Stimulated activated naive B cell treated with anti-CD40 and anti-IgM and Interleukin-4, amounts not matched to agents 10 μg/mL and 1 μg/mL and 100 μg/mL, for 72 hours (primary cell): ENCODE data around the gene CD46.
"Not testable (repeated sequence)": the region's sequence is repeated elsewhere in the genome, so short reads cannot be mapped to it uniquely, and the experiment has no call there.

Source experiments
- ATAC-seq, 2 donors: fragments of 150-1000 bp; cut with Tn5 transposase; replicated peaks; 2 replicates each; pipeline ENCODE4 v1.10.0; 2021; ENCODE audit warnings: moderate library complexity in 1 of 2
- DNase-seq: peaks from one replicate; pipeline ENCODE4 v3.0.0; 2021
- H3K27ac Mint-ChIP-seq: one replicate; pipeline ENCODE4 v1.8.0; 2022; ENCODE audit warnings: mild to moderate bottlenecking, mixed read lengths
- H3K27me3 Mint-ChIP-seq, 2 donors: one replicate each; pipeline ENCODE4 v1.8.0; 2022; ENCODE audit warnings: mixed read lengths in 2 of 2
- H3K36me3 Mint-ChIP-seq, 2 donors: one replicate each; pipeline ENCODE4 v1.8.0; 2022; ENCODE audit warnings: mixed read lengths in 2 of 2, mild to moderate bottlenecking in 1 of 2
- H3K4me1 Mint-ChIP-seq, 2 donors: one replicate each; pipeline ENCODE4 v1.8.0; 2022; ENCODE audit warnings: mixed read lengths in 2 of 2, mild to moderate bottlenecking in 1 of 2
- H3K4me3 Mint-ChIP-seq, 2 donors: one replicate each; pipeline ENCODE4 v1.8.0; 2022; ENCODE audit warnings: mild to moderate bottlenecking in 2 of 2, mixed read lengths in 2 of 2, moderate library complexity in 1 of 2
- H3K9me3 Mint-ChIP-seq, 2 donors: one replicate each; pipeline ENCODE4 v1.8.0; 2022; ENCODE audit warnings: mixed read lengths in 2 of 2, mild to moderate bottlenecking in 1 of 2

The CD46 gene

DNA sequence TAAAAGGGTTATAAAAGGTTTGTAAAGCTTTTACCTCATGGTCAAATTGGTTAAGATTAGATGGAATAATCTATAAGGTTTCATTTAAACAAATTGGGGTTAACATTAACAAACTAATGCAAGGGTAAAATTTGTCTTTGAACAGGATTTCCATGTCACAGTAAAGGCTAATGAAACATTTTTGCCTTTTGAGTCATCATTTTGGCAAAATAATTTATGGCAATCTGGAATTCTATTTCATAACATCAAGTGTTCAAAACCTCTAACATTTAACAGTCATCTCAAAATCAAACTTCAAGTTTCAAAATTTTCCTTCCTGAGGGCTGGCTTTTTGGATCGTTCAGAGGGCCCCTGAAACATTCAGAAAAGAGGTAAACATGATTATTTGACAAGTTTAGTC lies 6.6 kb upstream of the CD46 start:
- DNase-seq (no peak), ATAC-seq (no peak)
- H3K4me3 Mint-ChIP-seq: no peak overlapping the region
- H3K36me3 Mint-ChIP-seq: no peaks in the 10 kb centered on the region
- H3K4me1 Mint-ChIP-seq: peaks cover 0 to 7% of the 10 kb centered on the region in 2 donors
- H3K27ac Mint-ChIP-seq: no peak overlapping the region
- H3K9me3 Mint-ChIP-seq: no peaks in the 10 kb centered on the region
- no peaks in the 10 kb centered on the region for H3K27me3 Mint-ChIP-seq

GRCh38 chr1:207745839-207746767 lies 5.8 kb upstream of the CD46 start:
- no peak for ATAC-seq
- Mint-ChIP-seq H3K36me3 (no peaks in the 10 kb centered on the region), H3K27me3 (no peaks in the 10 kb centered on the region), H3K4me1 (peaks cover 2 to 10% of the 10 kb centered on the region in 2 donors), H3K4me3 (no peak overlapping the region), H3K9me3 (peaks cover 0 to under 1% of the 10 kb centered on the region in 2 donors), H3K27ac (no peak overlapping the region)
- no peak for DNase-seq

DNA sequence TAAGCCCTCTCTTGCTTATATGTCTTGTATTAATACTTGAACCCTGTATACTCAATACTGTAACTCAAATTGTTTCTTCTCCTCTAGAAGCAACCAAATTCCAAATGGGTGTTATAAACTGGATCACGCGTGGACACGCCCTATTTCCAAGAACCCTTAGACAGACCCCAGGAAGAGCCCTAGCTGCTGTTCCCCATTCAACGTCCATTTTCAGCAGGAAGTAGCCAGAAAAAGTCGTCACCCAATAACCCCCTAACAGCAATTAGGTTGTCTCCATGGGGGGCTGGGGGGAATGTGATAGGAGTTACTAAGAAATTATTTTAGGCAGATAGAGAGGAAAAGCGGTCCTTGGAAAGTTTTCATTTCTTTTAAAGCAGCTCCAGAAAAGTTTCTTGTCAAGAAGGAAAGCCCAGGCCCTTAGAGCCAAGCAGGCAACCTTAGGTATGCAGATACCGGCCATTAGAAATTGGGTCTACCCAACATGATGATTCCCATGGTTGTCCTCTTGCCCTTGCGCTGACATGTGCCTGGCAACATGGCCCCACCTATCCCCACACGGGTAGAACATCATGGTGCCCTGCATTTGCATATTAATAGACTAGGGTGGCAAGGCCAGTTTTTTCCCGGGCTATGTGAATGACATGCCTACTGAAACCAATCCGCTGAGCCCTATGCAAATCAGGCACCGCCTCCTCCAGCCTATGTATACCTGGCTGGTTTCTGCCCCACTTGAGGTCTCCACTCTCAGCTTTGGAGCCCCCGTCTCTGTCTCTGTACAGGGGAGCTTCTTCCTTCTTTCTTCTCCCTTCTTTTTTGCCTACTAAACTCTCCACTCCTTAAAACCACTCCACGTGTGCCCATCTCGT lies 4.0 kb upstream of the CD46 start:
- peaks cover 6 to 21% of the 10 kb centered on the region in 2 donors for H3K4me1 Mint-ChIP-seq
- ATAC-seq (no peak), DNase-seq (no peak)

DNA sequence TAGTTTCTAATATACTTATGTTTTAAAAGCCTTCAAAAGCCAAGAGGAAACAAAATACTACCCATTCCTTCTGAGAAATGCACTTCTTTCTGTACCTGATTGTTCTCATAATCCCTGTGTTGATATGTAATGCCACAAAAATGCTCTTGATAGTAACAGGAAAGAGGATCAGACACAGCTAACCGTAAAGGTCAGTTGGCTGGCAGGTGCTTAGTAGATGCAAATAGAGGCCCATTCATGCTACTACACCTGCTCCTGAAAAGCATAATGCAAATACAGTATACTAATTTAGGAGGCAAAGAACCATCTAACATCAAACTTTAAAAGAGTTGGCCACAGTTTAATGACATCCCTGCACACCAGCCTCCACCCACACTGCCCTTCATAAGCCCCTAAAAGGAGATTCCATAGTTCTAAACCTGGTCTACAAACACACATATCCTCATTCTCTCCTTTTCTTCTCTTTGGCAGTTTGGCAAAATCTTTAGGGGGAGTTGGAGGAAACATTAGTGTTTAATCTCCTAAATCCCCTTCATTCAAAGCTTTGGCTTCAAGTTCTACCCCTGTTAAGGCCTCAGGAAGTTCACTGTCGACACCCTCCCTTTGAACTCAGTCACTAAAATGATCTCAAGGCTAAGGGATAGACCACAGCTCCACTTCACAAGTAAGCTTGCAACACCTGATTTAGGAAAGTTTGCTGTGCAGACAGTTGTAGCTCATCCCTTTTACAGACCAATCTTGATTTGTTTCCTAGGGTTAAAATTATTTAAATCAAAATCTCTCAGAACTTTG lies 2.9 kb upstream of the CD46 start:
- Mint-ChIP-seq H3K36me3 (peaks cover 0 to 2% of the 10 kb centered on the region in 2 donors), H3K27me3 (no peaks in the 10 kb centered on the region), H3K4me1 (peaks cover 8 to 32% of the 10 kb centered on the region in 2 donors), H3K27ac (no peak overlapping the region), H3K9me3 (peaks cover 0 to 1% of the 10 kb centered on the region in 2 donors), H3K4me3 (no peak overlapping the region)
- ATAC-seq (no peak), DNase-seq (no peak)

More for the DNA sequence above, 4.0 kb upstream of the CD46 start:
- H3K27me3 Mint-ChIP-seq: no peaks in the 10 kb centered on the region
- H3K27ac Mint-ChIP-seq: no peak overlapping the region
- peaks cover 0 to 2% of the 10 kb centered on the region in 2 donors for H3K36me3 Mint-ChIP-seq
- H3K4me3 Mint-ChIP-seq: no peak overlapping the region
- peaks cover 0 to 1% of the 10 kb centered on the region in 2 donors for H3K9me3 Mint-ChIP-seq

- peaks cover 5 to 10% of the 10 kb centered on the region in 2 donors for H3K36me3 Mint-ChIP-seq
- peaks cover 0 to 1% of the 10 kb centered on the region in 2 donors for H3K9me3 Mint-ChIP-seq
- no peaks in the 10 kb centered on the region for H3K27me3 Mint-ChIP-seq
- no peak for ATAC-seq
- H3K4me1 Mint-ChIP-seq: peaks cover 17 to 47% of the 10 kb centered on the region in 2 donors
- peak overlapping the region; percentile 89 to 97 for H3K4me3 Mint-ChIP-seq
- peak overlapping the region; percentile 96 for H3K27ac Mint-ChIP-seq
- DNase-seq: no peak
Observed at GRCh38 chr1:207750631-207751305, 1.1 kb upstream of the CD46 start.

- peaks cover 20 to 53% of the 10 kb centered on the region in 2 donors for H3K4me1 Mint-ChIP-seq
- H3K27ac Mint-ChIP-seq: peak overlapping the region; percentile 96
- H3K36me3 Mint-ChIP-seq: peaks cover 8 to 16% of the 10 kb centered on the region in 2 donors
- peak overlapping the region; percentile 89 to 97 for H3K4me3 Mint-ChIP-seq
- not testable (repeated sequence) for H3K27me3 Mint-ChIP-seq, H3K9me3 Mint-ChIP-seq, DNase-seq
- peak; percentile 1 to 2 for ATAC-seq
Observed at GRCh38 chr1:207751463-207751789, 428 bp upstream of the CD46 start.

GRCh38 chr1:207752456-207752998 lies 673 bp downstream of the CD46 start:
- H3K4me1 Mint-ChIP-seq: peaks cover 20 to 54% of the 10 kb centered on the region in 2 donors

DNA sequence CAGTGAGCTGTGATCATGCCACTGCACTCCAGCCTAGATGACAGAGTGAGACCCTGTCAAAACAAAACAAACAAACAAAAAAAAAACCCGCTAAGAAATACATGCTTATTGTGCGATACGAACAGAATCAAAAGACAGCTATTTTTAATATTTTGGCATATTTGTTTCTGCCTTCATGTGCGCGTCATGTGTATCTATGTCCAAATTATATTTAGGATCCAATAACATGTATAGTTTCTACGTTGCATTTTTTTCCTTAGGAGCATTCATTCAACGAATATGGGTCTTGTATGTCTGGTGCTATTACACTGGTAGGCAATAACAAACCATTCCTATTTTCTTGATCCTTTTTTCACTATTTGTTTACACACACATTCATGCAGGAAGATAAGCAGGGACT lies 1.8 kb downstream of the CD46 start:
- peaks cover 20 to 54% of the 10 kb centered on the region in 2 donors for H3K4me1 Mint-ChIP-seq
- DNase-seq (no peak), ATAC-seq (no peak)
- no peaks in the 10 kb centered on the region for H3K27me3 Mint-ChIP-seq
- peak overlapping the region in 1 of 2 donors; percentile 89 for H3K4me3 Mint-ChIP-seq
- no peak overlapping the region for H3K27ac Mint-ChIP-seq
- peaks cover 0 to 1% of the 10 kb centered on the region in 2 donors for H3K9me3 Mint-ChIP-seq
- H3K36me3 Mint-ChIP-seq: peaks cover 11 to 25% of the 10 kb centered on the region in 2 donors

More at GRCh38 chr1:207752456-207752998, 673 bp downstream of the CD46 start:
- peak; percentile 30 for DNase-seq
- Mint-ChIP-seq H3K27me3 (no peaks in the 10 kb centered on the region), H3K4me3 (peak overlapping the region; percentile 89 to 97), H3K27ac (peak overlapping the region; percentile 96), H3K36me3 (peaks cover 8 to 20% of the 10 kb centered on the region in 2 donors), H3K9me3 (peaks cover 0 to 1% of the 10 kb centered on the region in 2 donors)
- ATAC-seq: peak; percentile 68 to 69

GRCh38 chr1:207754011-207754410 lies 2.2 kb downstream of the CD46 start:
- H3K4me3 Mint-ChIP-seq: no peak overlapping the region
- no peak for ATAC-seq
- H3K9me3 Mint-ChIP-seq: peaks cover 0 to 1% of the 10 kb centered on the region in 2 donors
- peaks cover 20 to 50% of the 10 kb centered on the region in 2 donors for H3K4me1 Mint-ChIP-seq
- H3K36me3 Mint-ChIP-seq: peaks cover 11 to 26% of the 10 kb centered on the region in 2 donors
- no peak for DNase-seq
- H3K27me3 Mint-ChIP-seq: no peaks in the 10 kb centered on the region
- no peak overlapping the region for H3K27ac Mint-ChIP-seq

DNA sequence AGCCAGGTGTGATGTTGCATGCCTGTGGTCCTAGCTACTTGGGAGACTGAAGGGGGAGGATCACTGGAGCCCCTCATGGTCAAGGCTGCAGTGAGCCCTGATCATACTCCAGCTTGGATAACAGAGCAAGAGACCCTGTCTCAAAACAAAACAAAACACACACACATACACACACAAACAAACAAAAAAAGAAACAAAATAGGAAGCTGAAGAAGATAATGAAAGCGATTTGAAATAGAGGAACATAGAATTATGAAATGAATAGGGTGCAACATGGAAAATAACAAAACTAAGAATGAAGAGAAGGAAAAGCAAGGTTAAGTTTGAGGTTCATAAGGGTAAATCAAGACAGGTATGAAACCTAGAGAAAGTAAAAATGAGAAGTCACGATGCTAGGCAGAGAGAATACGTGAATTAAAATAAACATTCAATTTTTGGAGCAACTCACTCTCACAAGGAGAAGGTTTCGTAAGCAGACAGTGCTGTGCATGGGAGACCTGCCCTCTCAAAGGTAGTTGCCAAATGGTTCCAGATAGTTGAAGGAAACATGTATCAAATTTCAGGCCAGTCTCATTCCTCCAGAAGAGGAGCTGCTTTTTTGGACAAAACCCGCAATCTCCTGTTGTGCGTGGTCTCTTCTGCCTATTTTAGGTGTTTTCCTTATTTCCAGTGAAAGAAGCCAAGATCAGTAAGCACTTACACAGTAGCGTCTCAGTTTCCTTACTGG lies 3.3 kb downstream of the CD46 start:
- H3K27ac Mint-ChIP-seq: peak overlapping the region; percentile 75
- H3K36me3 Mint-ChIP-seq: peaks cover 11 to 28% of the 10 kb centered on the region in 2 donors
- H3K27me3 Mint-ChIP-seq: no peaks in the 10 kb centered on the region
- no peak overlapping the region for H3K4me3 Mint-ChIP-seq
- DNase-seq: no peak
- H3K4me1 Mint-ChIP-seq: peaks cover 20 to 47% of the 10 kb centered on the region in 2 donors
- peaks cover 0 to 1% of the 10 kb centered on the region in 2 donors for H3K9me3 Mint-ChIP-seq
- no peak for ATAC-seq

DNA sequence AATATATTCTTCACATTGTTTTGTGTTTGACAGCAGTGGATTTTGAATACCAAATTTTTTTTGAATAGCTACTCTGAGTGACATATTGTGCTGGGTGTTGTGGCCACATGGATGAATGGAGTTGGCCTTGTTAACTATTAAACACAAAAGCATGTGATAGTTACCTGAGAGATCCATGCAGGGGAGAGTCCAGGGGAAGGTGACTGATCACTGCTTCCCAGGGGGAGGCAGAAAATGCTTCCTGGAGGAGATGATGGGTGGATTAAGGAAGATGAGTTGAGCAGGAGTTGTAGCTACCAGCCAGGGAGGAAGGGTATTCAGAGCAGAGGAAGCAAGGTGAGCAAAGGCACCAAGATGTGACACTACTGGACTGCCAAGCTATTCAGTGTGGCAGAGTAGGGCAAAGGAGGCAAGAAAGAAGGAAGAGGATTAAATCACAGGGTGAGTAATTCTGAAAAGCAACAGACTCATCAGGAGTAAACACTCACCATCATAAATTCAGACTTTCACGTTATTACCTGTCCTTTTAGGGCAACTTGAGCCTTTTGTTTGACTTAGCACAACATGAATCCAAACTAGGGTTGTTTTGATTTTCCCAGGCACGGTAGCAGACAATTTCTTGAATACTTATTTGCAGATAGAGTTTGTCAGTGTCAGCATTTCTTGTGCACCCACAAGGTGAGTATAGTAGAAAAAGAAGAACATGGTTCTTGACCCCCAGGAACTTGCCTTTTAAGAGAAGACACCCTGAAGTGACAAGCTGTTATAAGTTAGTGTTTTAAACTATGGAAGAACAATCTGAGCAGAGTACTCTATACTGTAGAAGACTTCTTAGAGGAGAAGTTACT lies 4.2 kb downstream of the CD46 start:
- no peak overlapping the region for H3K27ac Mint-ChIP-seq
- ATAC-seq (no peak), DNase-seq (no peak)
- no peaks in the 10 kb centered on the region for H3K27me3 Mint-ChIP-seq
- peaks cover 18 to 44% of the 10 kb centered on the region in 2 donors for H3K4me1 Mint-ChIP-seq
- peaks cover 0 to 1% of the 10 kb centered on the region in 2 donors for H3K9me3 Mint-ChIP-seq
- H3K4me3 Mint-ChIP-seq: no peak overlapping the region
- peaks cover 13 to 33% of the 10 kb centered on the region in 2 donors for H3K36me3 Mint-ChIP-seq

- no peaks in the 10 kb centered on the region for H3K9me3 Mint-ChIP-seq
- H3K27me3 Mint-ChIP-seq: no peaks in the 10 kb centered on the region
- H3K4me1 Mint-ChIP-seq: no peaks in the 10 kb centered on the region
- ATAC-seq (no peak), DNase-seq (no peak)
- H3K27ac Mint-ChIP-seq: no peak overlapping the region
- no peak overlapping the region for H3K4me3 Mint-ChIP-seq
- H3K36me3 Mint-ChIP-seq: peaks cover 38 to 67% of the 10 kb centered on the region in 2 donors
Observed at GRCh38 chr1:207762622-207763021, 10.8 kb downstream of the CD46 start.
